Liver (tissue), 9 donors: Measurements from ENCODE around the gene ELMO2. TPM values are rescaled to one million over a fixed set of nuclear protein-coding genes. Genes with fewer than 3 reads are reported as not detected.

Experiments used
- DNase-seq: peaks from one replicate; pipeline ENCODE4 v3.0.0-alpha.2; 2017; ENCODE audit warnings: low spot score
- H3K27ac ChIP-seq, 2 donors: one replicate each; pipeline ENCODE4 v1.7.0; 2013; ENCODE audit warnings: inconsistent platforms in 2 of 2, low read length in 2 of 2, control low read depth in 1 of 2, low read depth in 1 of 2, mild to moderate bottlenecking in 1 of 2
- H3K27me3 ChIP-seq, 4 donors: one replicate each; pipeline versions ENCODE4 v1.6.1 to v1.7.0; 2013; ENCODE audit warnings: low read length in 3 of 4, inconsistent platforms in 1 of 4, mild to moderate bottlenecking in 1 of 4, moderate library complexity in 1 of 4; ENCODE audit not compliant: control insufficient read depth in 4 of 4, insufficient read depth in 4 of 4
- H3K36me3 ChIP-seq, 4 donors: one replicate each; pipeline versions ENCODE4 v1.6.1 to v1.7.0; 2013; ENCODE audit warnings: low read length in 3 of 4, mild to moderate bottlenecking in 3 of 4, low read depth in 1 of 4, moderate library complexity in 1 of 4; ENCODE audit not compliant: control insufficient read depth in 4 of 4, insufficient read depth in 3 of 4
- H3K4me1 ChIP-seq, 4 donors: one replicate each; pipeline versions ENCODE4 v1.6.1 to v1.7.0; 2013; ENCODE audit warnings: low read length in 3 of 4, mild to moderate bottlenecking in 3 of 4, moderate library complexity in 1 of 4; ENCODE audit not compliant: control insufficient read depth in 4 of 4, insufficient read depth in 4 of 4
- H3K4me3 ChIP-seq, 3 donors: one replicate each; pipeline versions ENCODE4 v1.6.1 to v1.7.0; 2013; ENCODE audit warnings: low read length in 3 of 3, control low read depth in 1 of 3, low read depth in 1 of 3, mild to moderate bottlenecking in 1 of 3
- H3K9ac ChIP-seq, 2 donors: one replicate each; pipeline ENCODE4 v1.7.0; 2013; ENCODE audit warnings: low read length in 2 of 2, mild to moderate bottlenecking in 2 of 2, moderate library complexity in 2 of 2, control low read depth in 1 of 2, low read depth in 1 of 2
- H3K9me3 ChIP-seq, 4 donors: one replicate each; pipeline versions ENCODE4 v1.6.1 to v1.7.0; 2013; ENCODE audit warnings: low read length in 3 of 4; ENCODE audit not compliant: control insufficient read depth in 4 of 4
- EGR1 ChIP-seq, 2 donors: IDR thresholded peaks; 2 replicates each; pipeline ENCODE4 v1.6.1; 2016 to 2018; ENCODE audit warnings: antibody characterized with exemption in 2 of 2, low read depth in 2 of 2
- FOXA2 ChIP-seq: IDR thresholded peaks from 2 replicates; pipeline ENCODE4 v1.6.1; 2016; ENCODE audit warnings: antibody characterized with exemption
- GABPA ChIP-seq, 2 donors: IDR thresholded peaks in 1 of 2; conservative IDR thresholded peaks in 1 of 2; 2 replicates each; pipeline ENCODE4 v1.6.1; 2016; ENCODE audit warnings: antibody characterized with exemption in 2 of 2, mild to moderate bottlenecking in 1 of 2, moderate library complexity in 1 of 2
- NR2F2 ChIP-seq: IDR thresholded peaks from 2 replicates; pipeline ENCODE4 v1.6.1; 2016; ENCODE audit warnings: antibody characterized with exemption
- RAD21 ChIP-seq, 2 donors: IDR thresholded peaks; 2 replicates each; pipeline ENCODE4 v1.6.1; 2016; ENCODE audit warnings: antibody characterized with exemption in 2 of 2, mild to moderate bottlenecking in 2 of 2
- TAF1 ChIP-seq: conservative IDR thresholded peaks from 2 replicates; pipeline ENCODE4 v1.6.1; 2016; ENCODE audit warnings: antibody characterized with exemption, mild to moderate bottlenecking
- YY1 ChIP-seq: IDR thresholded peaks from 2 replicates; pipeline ENCODE4 v1.6.1; 2016; ENCODE audit warnings: antibody characterized with exemption, mild to moderate bottlenecking
- WGBS: extraction: QIAGEN DNeasy Blood & Tissue Kit; methylation state at CpG from one replicate; pipeline ENCODE4 v1.1.7; 2013; 5-methylcytosine and 5-hydroxymethylcytosine counted together
- polyA plus RNA-seq, 2 donors: library from polyadenylated mRNA; stranded (reverse) in 1 of 2; unstranded in 1 of 2; fragments of 200-250 nt in 1 of 2; fragments of >200 nt in 1 of 2; fragmentation: Nextera tagmentation in 1 of 2; extraction: Ambion mirVana in 1 of 2; gene quantifications; one replicate each; pipeline versions ENCODE4 v1.2.1 to v1.2.3, GENCODE V29; 2013 to 2015
- total RNA-seq, 2 donors: library from RNA; depleted of rRNA; stranded (reverse); fragments of >200 nt; gene quantifications; one replicate each; pipeline ENCODE4 v1.2.3, GENCODE V29; 2014
- TF ChIP-seq, protein P1 (sequence below): fragments of 150-350 bp; IDR thresholded peaks from 2 replicates; pipeline ENCODE4 v1.5.1; 2017; ENCODE audit warnings: improper control_type of control experiment, low read depth, low read length; ENCODE audit not compliant: missing input control
- TF ChIP-seq, protein P2 (sequence below): IDR thresholded peaks from 2 replicates; pipeline ENCODE4 v1.6.1; 2016; ENCODE audit warnings: antibody characterized with exemption, mild to moderate bottlenecking
- TF ChIP-seq, protein P3 (sequence below): IDR thresholded peaks from 2 replicates; pipeline ENCODE4 v1.6.1; 2016; ENCODE audit warnings: antibody characterized with exemption
- donor health status: healthy.
- donor health status: healthy.
- donor health status: healthy.
- donor health status: healthy.
- donor health status: healthy.

The ELMO2 gene, protein sequence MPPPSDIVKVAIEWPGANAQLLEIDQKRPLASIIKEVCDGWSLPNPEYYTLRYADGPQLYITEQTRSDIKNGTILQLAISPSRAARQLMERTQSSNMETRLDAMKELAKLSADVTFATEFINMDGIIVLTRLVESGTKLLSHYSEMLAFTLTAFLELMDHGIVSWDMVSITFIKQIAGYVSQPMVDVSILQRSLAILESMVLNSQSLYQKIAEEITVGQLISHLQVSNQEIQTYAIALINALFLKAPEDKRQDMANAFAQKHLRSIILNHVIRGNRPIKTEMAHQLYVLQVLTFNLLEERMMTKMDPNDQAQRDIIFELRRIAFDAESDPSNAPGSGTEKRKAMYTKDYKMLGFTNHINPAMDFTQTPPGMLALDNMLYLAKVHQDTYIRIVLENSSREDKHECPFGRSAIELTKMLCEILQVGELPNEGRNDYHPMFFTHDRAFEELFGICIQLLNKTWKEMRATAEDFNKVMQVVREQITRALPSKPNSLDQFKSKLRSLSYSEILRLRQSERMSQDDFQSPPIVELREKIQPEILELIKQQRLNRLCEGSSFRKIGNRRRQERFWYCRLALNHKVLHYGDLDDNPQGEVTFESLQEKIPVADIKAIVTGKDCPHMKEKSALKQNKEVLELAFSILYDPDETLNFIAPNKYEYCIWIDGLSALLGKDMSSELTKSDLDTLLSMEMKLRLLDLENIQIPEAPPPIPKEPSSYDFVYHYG
- total RNA-seq (10 to 100 TPM; 15.2 to 16.0 TPM), polyA plus RNA-seq (10 to 100 TPM in 1 of 2 donors, 1 to 10 TPM in 1; 7.9 to 12.6 TPM)

- under 1% methylated on average over 60 of the region's 60 CpGs for WGBS
Measured at GRCh38 chr20:46406200-46406985, at the start of gene ELMO2. Gene ELMO2 (minus strand): TSS chr20:46406615. CDS start chr20:46394482, 12,133 bp downstream.

DNA sequence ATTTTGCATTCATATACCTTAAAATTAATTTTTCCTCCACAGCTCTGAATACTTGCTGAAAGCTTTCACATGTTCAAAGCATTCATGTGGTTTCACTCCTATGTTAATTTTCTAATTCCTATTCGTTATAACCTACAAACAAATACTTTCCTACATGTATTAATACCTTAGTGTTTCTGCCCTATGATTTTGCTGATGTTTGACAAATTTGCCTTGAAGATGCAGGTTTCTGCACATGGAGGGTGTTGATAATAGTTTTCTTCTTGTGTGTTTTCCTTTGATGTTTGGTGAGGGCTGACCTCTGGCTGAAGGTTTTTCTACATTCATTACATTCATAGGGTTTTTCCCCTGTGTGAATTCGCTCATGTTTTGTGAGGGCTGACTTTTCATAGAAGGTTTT is 49.3 kb upstream of the ELMO2 start:
- Histone ChIP-seq H3K36me3 (no peaks in the 10 kb centered on the region), H3K9ac (no peak overlapping the region), H3K27me3 (peaks cover 0 to 3% (median 0%) of the 10 kb centered on the region in 4 donors), H3K4me3 (no peak overlapping the region), H3K4me1 (no peaks in the 10 kb centered on the region), H3K9me3 (peaks cover 12 to 33% (median 16%) of the 10 kb centered on the region in 4 donors), H3K27ac (no peak overlapping the region)
- 81% methylated on average over 2 of the region's 2 CpGs for WGBS
- no peak for TF ChIP-seq NR2F2
- DNase-seq, result no peak

More at GRCh38 chr20:46406200-46406985, at the start of gene ELMO2:
- Histone ChIP-seq H3K36me3 (no peaks in the 10 kb centered on the region), H3K9me3 (no peaks in the 10 kb centered on the region), H3K4me1 (peaks cover 6 to 38% (median 29%) of the 10 kb centered on the region in 4 donors), H3K27ac (peak within 1 kb of the TSS; percentile 82 to 90), H3K4me3 (peak within 1 kb of the TSS; percentile 60 to 89 (median 62)), H3K27me3 (no peaks in the 10 kb centered on the region), H3K9ac (peak within 1 kb of the TSS; percentile 56 to 90)
- peak; percentile 93 for DNase-seq
- peak; percentile 2 for TF ChIP-seq NR2F2
- TF ChIP-seq RAD21 (IDR thresholded peaks at IDR 0.05), result peak in 1 of 2 donors; percentile 11
- TF ChIP-seq, protein P1, sequence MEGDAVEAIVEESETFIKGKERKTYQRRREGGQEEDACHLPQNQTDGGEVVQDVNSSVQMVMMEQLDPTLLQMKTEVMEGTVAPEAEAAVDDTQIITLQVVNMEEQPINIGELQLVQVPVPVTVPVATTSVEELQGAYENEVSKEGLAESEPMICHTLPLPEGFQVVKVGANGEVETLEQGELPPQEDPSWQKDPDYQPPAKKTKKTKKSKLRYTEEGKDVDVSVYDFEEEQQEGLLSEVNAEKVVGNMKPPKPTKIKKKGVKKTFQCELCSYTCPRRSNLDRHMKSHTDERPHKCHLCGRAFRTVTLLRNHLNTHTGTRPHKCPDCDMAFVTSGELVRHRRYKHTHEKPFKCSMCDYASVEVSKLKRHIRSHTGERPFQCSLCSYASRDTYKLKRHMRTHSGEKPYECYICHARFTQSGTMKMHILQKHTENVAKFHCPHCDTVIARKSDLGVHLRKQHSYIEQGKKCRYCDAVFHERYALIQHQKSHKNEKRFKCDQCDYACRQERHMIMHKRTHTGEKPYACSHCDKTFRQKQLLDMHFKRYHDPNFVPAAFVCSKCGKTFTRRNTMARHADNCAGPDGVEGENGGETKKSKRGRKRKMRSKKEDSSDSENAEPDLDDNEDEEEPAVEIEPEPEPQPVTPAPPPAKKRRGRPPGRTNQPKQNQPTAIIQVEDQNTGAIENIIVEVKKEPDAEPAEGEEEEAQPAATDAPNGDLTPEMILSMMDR, result peak; percentile 20
- TF ChIP-seq, protein P2, sequence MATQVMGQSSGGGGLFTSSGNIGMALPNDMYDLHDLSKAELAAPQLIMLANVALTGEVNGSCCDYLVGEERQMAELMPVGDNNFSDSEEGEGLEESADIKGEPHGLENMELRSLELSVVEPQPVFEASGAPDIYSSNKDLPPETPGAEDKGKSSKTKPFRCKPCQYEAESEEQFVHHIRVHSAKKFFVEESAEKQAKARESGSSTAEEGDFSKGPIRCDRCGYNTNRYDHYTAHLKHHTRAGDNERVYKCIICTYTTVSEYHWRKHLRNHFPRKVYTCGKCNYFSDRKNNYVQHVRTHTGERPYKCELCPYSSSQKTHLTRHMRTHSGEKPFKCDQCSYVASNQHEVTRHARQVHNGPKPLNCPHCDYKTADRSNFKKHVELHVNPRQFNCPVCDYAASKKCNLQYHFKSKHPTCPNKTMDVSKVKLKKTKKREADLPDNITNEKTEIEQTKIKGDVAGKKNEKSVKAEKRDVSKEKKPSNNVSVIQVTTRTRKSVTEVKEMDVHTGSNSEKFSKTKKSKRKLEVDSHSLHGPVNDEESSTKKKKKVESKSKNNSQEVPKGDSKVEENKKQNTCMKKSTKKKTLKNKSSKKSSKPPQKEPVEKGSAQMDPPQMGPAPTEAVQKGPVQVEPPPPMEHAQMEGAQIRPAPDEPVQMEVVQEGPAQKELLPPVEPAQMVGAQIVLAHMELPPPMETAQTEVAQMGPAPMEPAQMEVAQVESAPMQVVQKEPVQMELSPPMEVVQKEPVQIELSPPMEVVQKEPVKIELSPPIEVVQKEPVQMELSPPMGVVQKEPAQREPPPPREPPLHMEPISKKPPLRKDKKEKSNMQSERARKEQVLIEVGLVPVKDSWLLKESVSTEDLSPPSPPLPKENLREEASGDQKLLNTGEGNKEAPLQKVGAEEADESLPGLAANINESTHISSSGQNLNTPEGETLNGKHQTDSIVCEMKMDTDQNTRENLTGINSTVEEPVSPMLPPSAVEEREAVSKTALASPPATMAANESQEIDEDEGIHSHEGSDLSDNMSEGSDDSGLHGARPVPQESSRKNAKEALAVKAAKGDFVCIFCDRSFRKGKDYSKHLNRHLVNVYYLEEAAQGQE, result no peak
- peak; percentile 1 for TF ChIP-seq TAF1
- peak; percentile 37 to 82 for TF ChIP-seq GABPA (IDR thresholded peaks at IDR 0.05 in 1 of 2, conservative IDR thresholded peaks at IDR 0.05 in 1 of 2)
- TF ChIP-seq YY1, result peak; percentile 46
- TF ChIP-seq, protein P3, sequence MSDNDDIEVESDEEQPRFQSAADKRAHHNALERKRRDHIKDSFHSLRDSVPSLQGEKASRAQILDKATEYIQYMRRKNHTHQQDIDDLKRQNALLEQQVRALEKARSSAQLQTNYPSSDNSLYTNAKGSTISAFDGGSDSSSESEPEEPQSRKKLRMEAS, result peak; percentile 18
- no peak for TF ChIP-seq EGR1 (IDR thresholded peaks at IDR 0.05; ENCODE audit: low read depth in 2 of 2)
- no peak for TF ChIP-seq FOXA2
